GM19099 (cell line): ENCODE data around the gene MN1.

Source experiments
- POLR2A ChIP-seq: IDR thresholded peaks from 3 replicates; pipeline ENCODE4 v1.6.1; 2011; ENCODE audit warnings: low read depth; ENCODE audit not compliant: insufficient read length; ENCODE audit errors: extremely low read depth

MN1 gene

DNA sequence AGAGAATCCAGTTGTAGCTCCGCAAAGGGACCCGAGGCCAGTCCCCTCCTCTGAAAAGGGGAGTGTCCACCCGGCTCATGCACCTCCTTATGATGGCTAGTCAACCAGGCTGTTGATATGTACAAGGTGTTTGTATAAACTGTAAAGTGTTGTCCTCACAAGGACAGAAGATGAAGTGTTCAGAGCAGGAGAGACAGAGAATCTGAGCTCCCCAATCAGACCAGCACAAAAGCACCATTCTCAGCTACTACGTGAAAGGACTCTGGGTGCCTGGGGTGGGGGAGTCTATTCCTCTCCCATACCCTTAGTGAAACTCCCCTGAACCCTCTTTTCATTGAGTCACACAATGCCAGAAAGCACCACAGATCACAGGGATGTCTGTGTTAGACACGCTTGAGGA lies 49.4 kb downstream of the MN1 start:
- no peak for TF ChIP-seq POLR2A

GRCh38 chr22:27751277-27752070 lies 50.1 kb downstream of the MN1 start:
- TF ChIP-seq POLR2A, result no peak

DNA sequence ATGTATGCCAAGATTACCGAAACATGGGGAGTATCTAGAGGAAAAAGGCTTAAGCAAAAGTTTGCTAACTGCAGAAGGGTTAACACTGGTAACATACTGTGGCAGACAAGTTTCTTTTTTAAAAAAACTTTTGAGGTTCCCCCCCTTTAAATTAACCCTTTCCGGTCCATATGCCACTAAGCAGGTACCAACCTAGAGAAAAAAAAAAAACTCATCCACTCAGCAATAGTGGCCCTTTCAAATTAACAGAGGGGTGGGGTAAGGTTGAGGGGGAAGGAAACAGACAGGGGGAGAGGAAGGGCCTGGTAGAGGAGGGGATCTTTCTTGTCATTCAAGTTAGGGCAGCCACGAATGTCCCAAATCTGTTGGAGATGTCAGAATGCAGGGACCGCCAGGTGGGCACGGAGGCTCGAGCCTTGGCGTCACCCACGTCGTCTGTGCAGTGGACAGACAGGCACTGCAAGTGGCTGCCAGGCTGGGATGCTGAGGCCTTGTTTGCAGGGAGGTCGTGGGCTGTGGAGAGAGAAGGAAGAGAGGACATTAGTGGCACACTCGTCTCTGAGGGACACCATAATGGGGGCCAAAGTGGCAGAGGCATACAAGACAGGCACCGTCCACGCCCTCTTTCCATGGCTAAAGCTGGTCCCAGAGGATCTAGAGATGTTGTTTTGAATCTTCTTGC lies 50.8 kb downstream of the MN1 start:
- no peak for TF ChIP-seq POLR2A

DNA sequence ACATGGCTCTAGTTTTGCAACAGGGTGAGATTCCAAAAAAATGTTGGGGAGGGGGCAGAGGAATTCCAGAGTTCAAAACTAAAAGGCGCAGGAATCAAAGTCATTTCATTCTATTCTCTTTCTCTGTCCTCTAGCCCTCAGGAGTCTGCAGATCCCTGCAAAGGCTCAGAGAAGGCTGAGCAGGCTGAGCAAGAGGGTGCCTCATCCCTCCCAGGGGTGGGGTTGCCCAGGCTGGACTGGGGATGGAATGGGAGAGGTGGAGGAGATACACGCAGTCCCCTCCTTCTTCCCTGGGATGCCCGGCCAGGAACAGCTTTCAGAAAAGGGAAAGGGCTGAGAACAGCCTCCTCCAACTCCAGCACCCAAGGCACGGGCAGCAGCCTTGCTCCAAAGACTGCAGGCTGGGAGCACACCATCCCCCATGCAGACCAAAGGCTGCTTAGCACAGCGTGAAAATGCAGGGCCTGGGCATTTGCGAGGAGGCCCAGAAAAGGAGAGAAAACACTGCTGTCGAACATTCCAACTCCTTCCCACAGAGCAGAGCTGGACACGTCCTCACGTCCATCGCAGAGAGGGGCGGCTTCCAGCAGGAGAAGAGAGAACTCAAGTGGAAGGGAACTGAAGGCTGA lies 51.8 kb downstream of the MN1 start:
- no peak for TF ChIP-seq POLR2A

DNA sequence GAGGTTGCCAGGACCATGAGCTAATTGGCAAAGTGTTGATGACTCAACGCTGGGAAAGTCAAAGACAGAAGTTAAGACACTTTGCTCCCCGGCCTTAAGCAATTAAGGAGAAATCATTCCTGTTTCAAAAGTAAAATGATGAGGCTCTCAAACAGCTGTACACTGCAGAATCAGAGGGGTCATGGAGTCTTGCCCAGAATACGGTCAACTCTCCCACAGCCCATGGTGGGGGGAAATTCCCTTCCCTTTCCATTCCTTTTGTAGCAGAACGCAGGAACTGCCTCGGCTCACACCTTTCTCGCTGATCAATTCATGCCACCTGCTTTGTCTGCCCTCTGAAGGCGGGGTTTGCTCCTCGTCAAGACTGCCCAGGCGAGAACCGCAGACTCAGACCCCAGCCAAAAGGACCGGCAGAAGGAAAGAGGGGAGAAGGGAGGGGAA lies 52.8 kb downstream of the MN1 start:
- TF ChIP-seq POLR2A, result no peak

DNA sequence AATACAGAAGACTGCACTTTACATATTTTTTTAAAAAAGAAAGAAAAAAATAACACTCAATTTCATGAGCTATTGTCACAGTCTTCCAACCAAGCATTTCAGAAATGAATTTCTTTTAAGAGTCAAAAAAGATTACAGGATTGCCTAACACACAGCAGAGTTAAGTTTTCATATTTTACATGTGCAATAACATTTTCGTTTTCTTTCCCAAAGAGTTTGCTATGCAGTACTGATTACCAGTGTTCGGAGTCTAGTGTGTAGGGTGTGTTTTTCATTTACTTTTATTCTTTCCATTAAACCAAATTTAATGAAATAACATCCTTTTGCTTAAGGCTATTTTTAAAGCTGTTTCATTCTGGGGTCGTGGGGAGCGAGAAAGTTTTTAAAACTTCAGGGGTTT lies 53.2 kb downstream of the MN1 start:
- no peak for TF ChIP-seq POLR2A

GRCh38 chr22:27747396-27748221 lies 53.9 kb downstream of the MN1 start:
- TF ChIP-seq POLR2A, result no peak

DNA sequence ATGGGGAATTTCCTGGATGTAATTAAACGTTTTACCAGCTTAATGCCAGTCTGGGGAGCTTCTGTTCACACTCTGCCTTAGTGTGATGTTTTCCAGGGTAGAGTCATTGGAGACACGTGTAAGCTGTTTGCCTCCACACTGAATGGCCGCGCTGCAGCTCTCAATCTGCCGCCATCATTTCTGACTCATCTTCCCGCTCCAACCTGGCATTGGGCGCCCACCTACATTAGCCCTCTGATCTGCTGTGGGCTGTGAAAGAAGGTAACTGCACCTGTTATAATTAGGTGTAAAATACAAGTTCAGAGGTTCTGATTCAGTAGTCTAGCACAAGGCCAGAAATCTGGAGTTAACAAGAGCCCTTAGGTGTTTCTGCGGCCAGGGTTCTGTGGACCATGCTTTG lies 54.6 kb downstream of the MN1 start:
- no peak for TF ChIP-seq POLR2A

DNA sequence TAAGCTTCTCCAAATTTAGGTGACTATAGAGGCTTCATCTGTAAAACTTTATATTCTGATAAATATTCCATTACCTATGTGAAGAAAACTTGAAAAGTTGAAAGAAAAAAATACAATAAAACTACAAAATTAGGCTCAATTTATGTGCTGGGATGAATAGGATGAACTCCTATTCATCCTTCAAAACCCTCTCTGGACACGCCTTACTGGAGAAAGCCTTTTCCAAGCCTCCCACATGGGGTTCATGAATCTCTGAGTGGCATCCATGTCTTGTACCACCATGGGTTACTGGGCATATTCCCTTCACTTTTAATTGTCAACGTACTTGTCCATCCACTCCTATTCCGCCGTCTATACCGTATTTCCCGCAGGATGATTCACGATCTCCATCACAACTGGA lies 55.7 kb downstream of the MN1 start:
- no peak for TF ChIP-seq POLR2A

DNA sequence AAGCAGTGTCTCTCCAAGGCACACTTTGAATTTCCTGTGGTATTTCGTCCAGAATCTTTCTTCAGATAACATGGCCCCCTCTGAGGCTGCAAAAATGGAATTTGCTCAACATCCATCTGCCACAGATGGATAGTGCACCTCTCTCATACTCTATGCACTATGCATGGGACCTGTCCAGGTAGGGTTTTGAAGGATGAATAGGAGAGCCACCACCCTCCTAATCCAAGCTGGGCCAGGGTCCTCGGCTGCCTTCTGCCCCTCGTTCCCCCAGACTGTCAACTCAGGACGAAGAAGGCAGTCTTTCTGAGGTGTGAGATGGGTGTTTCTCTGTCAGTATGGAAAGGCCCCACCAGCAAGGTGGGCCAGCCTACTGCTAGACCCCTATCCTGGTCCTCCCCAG lies 56.4 kb downstream of the MN1 start:
- TF ChIP-seq POLR2A, result no peak

GRCh38 chr22:27740202-27740748 lies 61.3 kb downstream of the MN1 start:
- no peak for TF ChIP-seq POLR2A

DNA sequence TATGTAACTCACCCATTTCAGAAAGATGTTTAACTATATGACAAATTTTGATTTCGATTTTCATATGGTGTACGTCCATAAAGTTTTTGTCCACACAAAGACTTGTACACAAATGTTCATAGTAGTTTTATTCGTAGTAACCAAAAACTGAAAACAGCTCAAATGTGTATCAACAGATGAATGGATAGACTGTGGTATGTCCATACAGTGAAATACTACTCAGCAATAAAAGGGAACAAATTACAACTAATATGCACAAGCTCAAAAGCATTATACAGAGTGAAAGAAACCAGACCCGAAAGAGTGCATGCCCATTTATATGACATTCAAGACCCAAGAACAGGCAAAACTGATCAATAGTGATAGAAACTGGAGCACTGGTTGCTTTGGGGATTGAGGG lies 64.0 kb downstream of the MN1 start:
- no peak for TF ChIP-seq POLR2A

- TF ChIP-seq POLR2A, result no peak
Observed at GRCh38 chr22:27734066-27734465, 67.5 kb downstream of the MN1 start.

DNA sequence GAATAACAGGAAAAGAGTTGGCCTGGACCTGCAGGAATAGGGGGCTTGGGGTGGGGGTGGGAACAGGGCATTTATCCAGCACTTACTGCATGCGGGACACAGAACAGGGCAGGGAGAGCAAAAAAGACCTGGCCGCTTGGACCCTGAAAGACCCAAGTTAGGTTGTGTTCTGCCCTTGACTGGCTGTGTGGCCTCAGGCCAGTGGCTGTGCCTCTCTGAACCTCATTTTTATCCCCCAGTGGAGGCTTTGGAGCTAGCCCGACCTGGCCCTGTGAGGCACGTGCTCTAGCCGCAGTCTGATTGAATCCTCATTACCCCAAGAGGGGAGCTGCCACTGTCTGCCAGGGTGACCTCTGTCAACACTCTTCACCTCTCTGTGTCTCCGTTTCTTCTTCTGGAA lies 68.7 kb downstream of the MN1 start:
- no peak for TF ChIP-seq POLR2A

DNA sequence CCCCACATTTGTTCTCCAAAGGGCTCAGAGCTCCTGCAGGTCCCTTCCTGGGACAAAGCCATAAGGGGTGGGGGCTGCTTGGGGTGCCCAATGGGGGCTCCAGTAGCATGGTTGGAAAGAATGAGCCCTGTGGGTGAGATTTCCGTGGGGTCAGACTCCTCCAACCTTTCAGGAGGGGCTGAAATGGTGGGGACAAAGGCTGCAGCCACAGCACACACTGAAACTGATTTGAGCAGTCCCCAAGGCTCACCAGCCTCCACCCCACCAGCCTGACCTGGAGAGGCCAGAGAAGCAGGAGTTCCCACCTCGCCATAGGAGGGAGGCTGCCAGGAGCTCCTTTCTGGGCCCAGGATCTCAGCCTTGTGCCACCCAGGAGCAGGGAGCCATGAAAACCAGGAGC lies 69.2 kb downstream of the MN1 start:
- TF ChIP-seq POLR2A, result no peak
